Measurements from ENCODE around the gene TOP2A.

TOP2A gene, protein sequence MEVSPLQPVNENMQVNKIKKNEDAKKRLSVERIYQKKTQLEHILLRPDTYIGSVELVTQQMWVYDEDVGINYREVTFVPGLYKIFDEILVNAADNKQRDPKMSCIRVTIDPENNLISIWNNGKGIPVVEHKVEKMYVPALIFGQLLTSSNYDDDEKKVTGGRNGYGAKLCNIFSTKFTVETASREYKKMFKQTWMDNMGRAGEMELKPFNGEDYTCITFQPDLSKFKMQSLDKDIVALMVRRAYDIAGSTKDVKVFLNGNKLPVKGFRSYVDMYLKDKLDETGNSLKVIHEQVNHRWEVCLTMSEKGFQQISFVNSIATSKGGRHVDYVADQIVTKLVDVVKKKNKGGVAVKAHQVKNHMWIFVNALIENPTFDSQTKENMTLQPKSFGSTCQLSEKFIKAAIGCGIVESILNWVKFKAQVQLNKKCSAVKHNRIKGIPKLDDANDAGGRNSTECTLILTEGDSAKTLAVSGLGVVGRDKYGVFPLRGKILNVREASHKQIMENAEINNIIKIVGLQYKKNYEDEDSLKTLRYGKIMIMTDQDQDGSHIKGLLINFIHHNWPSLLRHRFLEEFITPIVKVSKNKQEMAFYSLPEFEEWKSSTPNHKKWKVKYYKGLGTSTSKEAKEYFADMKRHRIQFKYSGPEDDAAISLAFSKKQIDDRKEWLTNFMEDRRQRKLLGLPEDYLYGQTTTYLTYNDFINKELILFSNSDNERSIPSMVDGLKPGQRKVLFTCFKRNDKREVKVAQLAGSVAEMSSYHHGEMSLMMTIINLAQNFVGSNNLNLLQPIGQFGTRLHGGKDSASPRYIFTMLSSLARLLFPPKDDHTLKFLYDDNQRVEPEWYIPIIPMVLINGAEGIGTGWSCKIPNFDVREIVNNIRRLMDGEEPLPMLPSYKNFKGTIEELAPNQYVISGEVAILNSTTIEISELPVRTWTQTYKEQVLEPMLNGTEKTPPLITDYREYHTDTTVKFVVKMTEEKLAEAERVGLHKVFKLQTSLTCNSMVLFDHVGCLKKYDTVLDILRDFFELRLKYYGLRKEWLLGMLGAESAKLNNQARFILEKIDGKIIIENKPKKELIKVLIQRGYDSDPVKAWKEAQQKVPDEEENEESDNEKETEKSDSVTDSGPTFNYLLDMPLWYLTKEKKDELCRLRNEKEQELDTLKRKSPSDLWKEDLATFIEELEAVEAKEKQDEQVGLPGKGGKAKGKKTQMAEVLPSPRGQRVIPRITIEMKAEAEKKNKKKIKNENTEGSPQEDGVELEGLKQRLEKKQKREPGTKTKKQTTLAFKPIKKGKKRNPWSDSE (N-terminal part only)

DNA sequence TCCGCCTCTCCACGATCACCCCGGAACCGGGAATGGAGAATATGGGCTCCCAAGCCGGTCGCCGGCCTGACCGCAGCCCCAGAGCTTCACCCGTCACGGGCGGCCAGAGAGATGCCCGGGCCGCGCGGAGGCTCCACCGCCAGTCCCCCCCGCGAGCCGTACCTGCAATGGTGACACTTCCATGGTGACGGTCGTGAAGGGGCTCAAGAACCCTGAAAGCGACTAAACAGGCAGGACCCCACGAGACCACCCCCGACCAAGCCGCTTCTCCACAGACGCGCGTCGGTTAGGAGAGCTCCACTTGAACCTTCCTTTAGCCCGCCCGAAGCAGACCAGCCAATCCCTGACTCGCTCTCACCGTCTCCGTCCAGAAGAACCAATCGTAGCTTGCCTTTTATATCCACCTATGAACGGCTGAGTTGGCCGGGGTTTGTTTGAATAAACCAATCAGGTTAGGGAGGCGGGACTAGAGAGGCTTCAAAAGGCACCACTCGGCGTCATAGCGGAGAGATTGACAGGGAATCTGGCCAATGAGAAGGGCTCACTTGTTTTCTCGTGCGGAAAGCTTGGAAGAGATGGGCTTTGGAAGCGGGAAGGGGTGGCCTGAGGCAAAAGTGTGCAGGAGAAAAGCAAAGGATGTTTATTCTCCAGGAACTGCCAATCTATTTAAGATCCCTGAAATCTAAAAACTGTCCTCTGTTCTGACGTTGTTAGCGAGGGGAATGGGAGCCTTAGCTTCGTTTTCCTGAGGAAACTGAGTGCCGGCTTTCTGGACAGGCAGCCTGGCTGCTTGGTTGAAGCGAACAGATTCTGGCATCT is at the start of gene TOP2A:
Gene TOP2A (minus strand): TSS at position 288 of the 819 bp plus-strand sequence. CDS start 105 bp downstream, at position 183.
- peak within 1 kb of the TSS in 18 of 21 experiments; percentile 15 to 87 (median 56) for H3K27ac ChIP-seq
- H3K4me3 ChIP-seq, result peak within 1 kb of the TSS; percentile 49 to 92 (median 67)

DNA sequence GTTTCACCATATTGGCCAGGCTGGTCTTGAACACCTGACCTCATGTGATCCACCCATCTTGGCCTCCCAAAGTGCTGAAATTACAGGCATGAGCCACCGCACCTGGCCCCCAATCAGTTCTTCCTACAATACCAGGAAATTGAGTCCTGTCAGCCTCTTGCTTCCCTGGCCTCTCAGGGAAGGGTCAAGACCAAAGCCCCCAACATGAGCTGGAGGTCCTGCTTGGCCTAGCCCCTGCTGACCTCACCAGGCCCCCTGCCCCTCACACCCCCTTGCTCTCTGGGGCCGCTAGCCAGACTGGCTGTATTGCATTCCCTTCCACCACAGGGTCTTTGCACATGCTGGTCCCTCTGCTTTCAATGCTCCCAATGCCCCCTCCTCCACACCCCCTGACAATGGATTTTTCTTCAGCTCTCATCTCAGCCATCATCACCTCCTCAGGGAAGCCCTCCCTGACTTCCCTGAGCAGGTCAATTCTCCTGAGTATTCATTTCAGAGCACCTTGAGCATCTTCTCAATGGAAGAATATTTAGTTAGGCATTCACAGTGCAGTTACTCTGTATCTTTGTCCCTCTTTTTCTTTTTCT is 49.7 kb upstream of the TOP2A start:
- no peak overlapping the region for H3K4me3 ChIP-seq
- no peak overlapping the region for H3K27ac ChIP-seq

DNA sequence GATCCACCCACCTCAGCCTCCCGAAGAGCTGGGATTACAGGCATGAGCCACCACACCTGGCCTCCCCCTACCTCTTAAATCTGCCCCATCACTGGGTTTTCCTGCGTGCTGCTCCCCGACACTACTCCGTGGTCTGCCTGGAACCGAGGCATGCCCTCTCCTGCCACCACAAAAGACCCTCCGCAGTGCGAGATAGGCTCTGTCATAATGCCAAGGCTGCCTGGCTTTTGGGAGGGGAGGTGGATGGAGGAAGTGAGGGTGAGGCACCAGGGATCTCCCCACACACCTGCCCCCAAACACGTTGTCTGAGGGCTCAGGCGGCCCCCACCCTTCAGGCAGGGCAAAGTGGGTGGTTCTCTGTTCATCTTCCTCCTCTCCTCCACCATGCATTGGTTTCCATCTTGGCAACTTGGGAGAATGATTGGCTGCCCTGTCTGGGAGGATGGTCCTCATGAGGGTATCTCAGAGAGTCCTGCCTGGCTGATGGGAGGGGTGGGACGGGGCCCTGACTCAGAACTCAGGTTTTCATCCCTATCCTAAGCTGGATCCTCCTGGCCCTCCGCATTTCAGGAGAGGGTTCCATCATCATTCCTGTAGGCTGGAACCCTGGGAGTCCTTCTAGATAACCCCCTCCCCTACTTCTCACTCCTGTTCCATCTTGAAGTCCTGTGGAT is 48.7 kb upstream of the TOP2A start:
- no peak overlapping the region for H3K4me3 ChIP-seq
- H3K27ac ChIP-seq, result no peak overlapping the region

DNA sequence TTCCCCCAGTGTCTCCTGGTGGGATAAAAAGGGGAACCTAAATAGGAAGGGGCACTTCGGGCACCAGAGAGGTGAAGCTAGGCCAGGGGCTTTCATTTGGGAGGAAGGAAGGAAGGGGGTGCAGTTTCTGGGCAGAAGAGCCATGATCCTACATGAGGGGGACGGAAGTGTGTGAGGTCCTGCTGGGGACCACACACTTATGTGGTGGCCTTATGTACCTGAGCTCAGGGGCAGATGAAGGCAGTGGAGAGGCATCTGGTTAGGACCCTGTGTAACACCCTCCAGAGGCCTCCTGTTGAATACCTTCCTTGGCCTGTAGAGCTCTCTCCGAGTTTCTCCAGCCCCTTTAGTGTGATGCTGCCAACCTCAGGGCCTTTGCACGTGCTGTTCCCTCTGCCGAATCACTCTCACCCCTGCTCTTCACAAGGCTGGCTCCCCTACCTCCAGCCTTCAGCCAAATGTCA is 46.7 kb upstream of the TOP2A start:
- Histone ChIP-seq H3K27ac (no peak overlapping the region), H3K4me3 (no peak overlapping the region)

DNA sequence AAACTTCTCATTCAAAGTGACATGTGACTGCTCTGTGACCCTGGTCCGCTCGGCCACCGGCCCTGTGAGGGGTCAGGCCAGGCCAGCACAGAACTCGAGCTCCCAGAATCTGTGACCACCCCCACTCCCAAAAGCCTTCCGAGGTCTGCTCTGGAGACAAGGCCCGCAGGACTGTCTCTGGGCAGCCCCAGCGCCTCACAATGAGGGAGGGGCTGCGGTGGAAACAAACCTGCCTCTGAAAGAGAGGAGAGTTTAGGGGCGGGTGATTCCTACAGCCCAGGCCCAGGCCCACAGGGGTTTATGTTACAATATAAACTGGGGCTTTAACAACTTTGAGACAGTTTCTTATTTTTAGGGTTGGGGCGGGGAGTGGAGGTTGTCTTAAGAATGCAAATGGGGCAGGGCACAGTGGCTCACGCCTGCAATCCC is 45.4 kb upstream of the TOP2A start:
- peak overlapping the region in 6 of 21 experiments; percentile 8 to 59 (median 34) for H3K27ac ChIP-seq
- H3K4me3 ChIP-seq, result no peak overlapping the region

DNA sequence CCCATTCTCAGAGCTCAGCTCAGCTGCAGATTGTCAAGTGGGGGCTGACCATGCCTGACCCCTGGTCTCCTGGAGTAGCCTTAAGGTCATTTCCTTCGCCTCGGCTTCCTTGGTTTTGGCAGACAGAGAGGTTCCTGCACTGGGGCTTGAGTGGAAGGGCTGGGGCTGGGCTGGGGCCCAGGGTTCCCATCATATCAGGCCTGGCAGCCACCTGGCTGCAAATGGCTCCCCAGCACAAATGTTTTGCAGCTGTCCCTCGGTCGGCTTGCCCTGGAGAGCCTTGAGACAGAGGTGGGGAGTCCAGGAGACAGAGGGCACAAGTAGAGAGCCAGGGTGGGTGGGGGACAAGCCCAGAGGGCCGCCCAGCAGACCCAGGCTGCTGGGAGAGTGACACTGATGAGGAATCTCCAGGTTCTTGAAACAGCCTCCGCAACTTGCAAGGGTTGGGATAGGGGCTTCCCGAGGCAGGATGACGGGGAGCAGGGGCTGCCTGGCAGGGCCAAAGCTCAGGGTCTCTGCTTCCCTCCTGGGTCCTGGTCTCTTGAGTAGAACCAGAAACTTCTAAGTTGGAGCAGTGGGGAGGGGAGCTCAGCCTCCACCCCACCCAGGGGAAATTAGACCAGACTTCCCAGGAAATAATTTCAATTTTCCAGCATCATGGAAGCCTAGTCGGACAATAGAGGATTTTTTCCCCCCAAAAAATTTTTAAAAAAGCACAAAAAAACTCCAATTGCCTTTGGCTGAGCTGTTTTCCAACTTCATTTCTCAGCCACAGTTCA is 44.8 kb upstream of the TOP2A start:
- Histone ChIP-seq H3K27ac (peak overlapping the region in 10 of 21 experiments; percentile 4 to 59 (median 38)), H3K4me3 (no peak overlapping the region)

DNA sequence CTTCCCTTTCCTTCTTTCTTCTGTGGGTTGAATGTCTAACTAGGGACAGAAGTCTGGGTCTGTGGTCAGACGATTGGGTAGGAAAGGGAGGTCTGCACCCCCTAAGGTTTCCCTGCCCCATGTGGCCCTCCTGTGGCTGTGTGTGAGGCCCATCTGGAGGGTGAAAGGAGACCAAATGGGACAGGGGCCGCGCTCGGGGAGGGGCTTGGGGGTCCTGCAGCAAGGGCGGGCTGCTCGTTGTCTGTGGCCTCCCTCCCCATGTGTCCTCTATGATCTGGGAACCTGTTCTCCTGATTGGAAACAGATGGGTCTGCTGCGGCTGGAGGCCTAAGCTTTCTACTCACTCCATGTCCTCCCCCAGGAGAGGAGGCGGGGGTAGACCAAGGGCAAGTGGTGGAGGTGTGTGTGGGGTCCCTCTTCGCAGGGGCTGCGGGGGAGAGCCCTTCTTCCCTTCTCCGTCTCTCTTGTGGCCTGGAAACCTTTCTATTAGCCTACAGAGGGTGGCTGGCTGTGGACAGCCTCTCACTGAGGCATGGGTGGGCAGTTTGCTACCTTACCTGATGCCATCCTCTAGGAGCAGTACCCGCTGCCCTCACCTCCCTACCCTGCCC is 44.1 kb upstream of the TOP2A start:
- H3K27ac ChIP-seq, result peak overlapping the region in 8 of 21 experiments; percentile 8 to 59 (median 43)
- no peak overlapping the region for H3K4me3 ChIP-seq

DNA sequence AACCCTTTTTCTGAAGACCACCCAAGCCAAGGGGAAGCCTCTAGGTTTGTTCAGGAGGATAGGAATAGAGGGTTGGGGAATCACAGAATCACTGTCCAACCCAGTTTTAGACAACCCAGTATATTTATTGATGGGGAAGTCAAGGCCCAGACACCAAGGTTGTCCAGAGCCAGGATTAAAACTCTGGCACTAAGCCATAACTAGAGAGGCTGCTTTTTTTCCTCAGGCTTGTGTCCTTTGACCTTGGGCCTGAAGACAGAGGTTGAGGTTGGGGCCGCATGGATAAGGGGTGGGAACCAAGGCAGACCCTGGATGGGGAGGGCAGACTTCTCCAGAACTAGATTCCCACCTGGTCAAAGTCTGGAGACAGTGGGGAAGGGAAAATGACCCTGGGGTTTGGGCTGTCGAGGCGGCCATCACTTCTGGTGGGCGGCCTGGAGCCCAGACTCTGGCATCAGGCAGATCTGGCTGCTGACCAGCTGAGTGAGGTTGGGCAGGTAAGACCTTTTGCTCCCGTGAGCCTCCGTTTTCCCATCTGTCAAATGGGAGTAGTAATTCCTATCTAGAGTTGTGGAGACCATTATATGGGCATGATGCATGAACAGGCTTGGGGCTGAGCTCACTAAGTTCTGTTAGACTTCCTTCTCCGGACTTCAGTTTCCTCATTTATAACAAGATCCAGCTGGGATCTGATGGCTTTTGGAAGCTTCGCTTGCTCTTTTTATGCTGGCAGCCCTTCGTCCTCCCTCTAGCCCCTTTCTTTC is 43.5 kb upstream of the TOP2A start:
- H3K4me3 ChIP-seq, result no peak overlapping the region
- H3K27ac ChIP-seq, result peak overlapping the region in 8 of 21 experiments; percentile 8 to 61 (median 40)

DNA sequence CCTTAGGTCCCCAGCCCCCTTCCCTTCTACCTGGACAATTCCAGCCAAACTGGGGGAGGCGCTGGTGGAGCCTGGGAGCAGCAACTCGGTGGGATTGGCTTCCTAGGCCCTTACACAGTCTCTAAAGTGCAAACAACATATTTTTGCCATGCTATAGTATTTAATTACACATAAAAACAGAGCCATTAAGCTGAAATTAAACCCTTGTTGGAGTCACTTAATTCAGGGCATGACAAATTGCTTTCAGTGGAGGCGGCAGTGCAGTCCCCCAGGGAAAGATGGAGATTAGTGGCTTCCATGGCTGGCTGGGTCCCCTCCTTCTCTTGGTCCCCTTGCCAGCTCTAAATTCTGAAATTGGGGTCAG is 42.9 kb upstream of the TOP2A start:
- no peak overlapping the region for H3K4me3 ChIP-seq

DNA sequence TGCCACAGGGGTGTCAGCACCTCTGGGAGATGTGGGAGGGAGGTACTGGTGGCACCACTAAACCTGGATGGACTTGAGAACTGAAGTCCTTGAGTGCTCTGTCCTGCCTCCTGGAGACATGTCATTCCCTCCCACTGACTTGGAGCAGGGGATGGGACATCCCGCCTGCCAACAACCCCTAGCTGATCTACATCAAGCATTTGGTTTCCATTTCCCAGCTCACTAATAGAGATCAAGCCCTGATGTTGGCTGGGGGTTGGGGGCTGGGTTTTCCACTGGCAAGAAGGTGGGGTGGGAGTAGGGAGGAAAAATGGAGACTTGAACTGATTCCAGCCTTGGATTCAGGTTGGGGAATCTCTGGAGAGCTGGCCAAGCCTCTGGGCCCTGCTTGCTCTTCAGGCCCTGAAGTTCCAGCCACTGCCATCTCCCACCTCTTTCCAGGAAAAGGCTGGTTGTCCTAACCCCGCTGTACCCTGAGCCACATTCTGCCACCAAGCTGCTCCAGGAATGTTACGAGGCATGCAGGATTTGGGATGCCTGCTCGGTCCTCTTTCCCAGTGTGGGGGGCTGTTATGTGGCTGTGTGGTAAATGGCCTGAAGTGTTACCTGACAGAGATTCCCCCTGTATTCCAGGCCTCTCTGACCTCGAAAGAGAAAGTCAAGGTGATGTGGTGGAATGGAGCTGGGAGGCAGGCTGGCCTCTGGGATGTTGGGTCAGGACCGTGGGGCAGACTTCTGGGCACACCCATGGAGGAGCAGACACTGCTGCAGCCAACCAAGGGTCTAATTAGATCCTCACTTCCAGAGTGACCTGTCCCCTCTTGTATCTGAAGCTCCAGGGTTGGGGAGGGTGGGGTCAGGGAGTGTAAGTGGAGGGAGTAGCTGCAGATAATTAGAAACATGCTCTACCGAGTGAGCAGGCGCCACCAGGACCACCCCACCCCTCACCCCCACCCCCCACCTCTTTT is 42.2 kb upstream of the TOP2A start:
- Histone ChIP-seq H3K4me3 (no peak overlapping the region), H3K27ac (peak overlapping the region in 9 of 21 experiments; percentile 5 to 61 (median 50))

More for the DNA sequence above, 42.9 kb upstream of the TOP2A start:
- peak overlapping the region in 5 of 21 experiments; percentile 29 to 61 (median 55) for H3K27ac ChIP-seq

DNA sequence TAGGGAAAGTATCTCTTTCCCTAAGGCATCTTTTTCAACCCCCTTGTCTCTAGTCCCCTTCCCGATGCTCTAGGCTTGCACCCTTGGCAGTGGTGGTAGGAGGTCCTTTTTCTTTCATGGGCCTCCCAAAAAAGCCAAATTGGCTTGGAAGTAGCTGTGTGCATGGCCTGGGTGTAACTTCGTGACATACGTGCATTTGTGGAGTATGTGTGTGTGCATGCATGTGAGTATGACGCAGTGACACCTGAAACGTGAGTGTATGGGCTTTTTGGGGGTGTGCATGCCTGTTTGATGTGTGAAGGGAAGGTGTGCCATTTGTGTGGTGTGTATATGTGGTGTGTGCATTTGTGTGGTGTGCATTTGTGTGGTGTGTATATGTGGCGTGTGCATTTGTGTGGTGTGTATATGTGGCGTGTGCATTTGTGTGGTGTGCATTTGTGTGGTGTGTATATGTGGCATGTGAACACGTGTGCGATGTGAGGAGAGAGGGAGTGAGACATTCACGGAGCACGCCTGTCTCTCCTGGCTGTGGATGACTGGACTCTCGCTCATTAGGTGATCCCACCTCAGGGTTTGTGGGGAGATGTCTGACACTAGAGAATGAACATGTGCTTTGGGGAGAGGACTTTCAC is 41.3 kb upstream of the TOP2A start:
- H3K4me3 ChIP-seq, result no peak overlapping the region
- H3K27ac ChIP-seq, result peak overlapping the region in 7 of 21 experiments; percentile 22 to 80 (median 61)

DNA sequence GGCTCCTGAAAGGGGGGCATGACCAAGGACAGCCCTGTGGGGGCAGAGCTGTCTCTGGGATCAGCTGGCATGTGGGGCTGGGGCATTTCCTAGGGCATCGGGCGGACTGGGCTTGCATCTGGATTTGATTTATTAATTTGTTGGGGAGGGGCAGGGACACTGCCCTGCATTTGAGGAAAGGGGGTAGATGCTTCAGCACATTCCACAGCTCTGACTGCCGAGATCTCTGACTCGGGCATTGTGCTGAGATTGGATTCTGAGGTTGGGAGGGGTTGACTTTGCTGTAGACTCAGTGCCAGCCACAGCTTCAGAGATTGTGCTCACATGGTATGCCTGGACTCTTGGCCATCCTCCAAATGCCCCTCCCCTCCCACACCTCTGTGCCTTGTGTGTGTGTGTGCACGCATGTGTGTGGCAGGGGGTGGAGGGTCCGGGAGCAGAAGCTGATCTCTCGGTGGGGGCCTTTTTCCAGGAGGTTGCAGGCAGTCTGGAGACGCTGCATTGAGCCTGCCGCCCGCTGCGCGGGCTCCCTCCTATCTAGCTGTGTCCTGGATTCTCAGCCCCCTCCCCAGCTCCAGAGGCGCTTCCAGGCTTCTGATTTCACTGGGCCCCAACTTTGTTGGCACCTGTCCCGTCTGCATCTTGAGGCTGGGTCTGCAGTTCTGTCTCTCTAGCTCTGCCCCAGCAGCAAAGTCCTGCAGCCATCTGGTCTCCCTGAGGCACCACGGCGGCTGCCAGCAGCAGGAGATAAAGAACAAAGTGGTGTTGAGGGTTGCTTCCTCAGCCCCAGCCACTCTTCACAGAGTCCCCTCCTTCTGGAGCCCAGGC is 40.5 kb upstream of the TOP2A start:
- Histone ChIP-seq H3K27ac (peak overlapping the region in 11 of 21 experiments; percentile 0 to 80 (median 36)), H3K4me3 (no peak overlapping the region)

DNA sequence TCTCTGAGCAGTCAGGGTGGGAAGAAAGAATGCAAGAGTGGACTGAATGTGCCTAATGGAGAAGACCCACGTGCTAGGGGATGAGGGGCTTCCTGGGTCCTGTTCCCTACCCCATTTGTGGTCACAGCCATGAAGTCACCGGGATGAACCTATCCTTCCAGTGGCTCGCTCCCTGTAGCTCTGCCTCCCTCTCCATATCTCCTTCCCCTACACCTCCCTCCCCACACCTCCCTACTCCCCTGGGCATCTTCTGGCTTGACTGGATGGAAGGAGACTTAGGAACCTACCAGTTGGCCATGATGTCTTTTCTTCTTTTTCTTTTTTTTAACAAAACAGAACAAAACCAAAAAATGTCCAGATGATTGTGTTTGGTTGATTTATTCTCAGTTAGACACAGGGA is 39.7 kb upstream of the TOP2A start:
- no peak overlapping the region for H3K4me3 ChIP-seq
- H3K27ac ChIP-seq, result peak overlapping the region in 9 of 21 experiments; percentile 0 to 80 (median 17)
